ENCODE measurements around the gene INPP5D.
"Not testable (repeated sequence)": the region's sequence is repeated elsewhere in the genome, so short reads cannot be mapped to it uniquely, and the experiment has no call there.

The INPP5D gene

DNA sequence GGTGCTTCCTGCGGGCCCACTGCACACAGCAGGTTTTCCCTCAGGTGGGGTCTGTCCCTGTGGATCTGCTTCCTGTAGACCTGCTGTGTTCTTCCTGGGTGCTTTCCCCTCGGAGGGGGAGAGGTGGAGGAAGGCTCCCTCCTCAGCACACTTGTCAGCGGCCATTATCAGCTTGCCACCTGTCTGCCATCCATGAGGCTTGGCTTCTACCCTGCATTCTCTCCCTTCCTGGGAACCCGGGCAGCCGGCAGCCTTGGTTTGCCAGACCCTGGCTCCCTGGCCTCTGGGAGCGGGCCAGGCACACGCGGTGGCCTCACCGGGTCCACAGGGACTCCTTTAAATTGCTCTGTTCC is 58.5 kb downstream of the INPP5D start:
- Histone ChIP-seq H3K27me3 (no peaks in the 10 kb centered on the region), H3K36me3 (peaks cover 52% of the 10 kb centered on the region), H3K4me1 (ENCODE audit: control insufficient read depth in 1 of 2, insufficient read depth in 1 of 2, low read depth in 1 of 2, low read length in 1 of 2) (peaks cover 24 to 31% of the 10 kb centered on the region in 2 experiments), H3K4me3 (ENCODE audit: low read depth in 1 of 2, low read length in 1 of 2) (no peak overlapping the region), H3K9me3 (no peaks in the 10 kb centered on the region), H3K27ac (peak overlapping the region; percentile 82)
- TF ChIP-seq, protein P1, sequence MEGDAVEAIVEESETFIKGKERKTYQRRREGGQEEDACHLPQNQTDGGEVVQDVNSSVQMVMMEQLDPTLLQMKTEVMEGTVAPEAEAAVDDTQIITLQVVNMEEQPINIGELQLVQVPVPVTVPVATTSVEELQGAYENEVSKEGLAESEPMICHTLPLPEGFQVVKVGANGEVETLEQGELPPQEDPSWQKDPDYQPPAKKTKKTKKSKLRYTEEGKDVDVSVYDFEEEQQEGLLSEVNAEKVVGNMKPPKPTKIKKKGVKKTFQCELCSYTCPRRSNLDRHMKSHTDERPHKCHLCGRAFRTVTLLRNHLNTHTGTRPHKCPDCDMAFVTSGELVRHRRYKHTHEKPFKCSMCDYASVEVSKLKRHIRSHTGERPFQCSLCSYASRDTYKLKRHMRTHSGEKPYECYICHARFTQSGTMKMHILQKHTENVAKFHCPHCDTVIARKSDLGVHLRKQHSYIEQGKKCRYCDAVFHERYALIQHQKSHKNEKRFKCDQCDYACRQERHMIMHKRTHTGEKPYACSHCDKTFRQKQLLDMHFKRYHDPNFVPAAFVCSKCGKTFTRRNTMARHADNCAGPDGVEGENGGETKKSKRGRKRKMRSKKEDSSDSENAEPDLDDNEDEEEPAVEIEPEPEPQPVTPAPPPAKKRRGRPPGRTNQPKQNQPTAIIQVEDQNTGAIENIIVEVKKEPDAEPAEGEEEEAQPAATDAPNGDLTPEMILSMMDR (IDR thresholded peaks at IDR 0.05), result no peak

DNA sequence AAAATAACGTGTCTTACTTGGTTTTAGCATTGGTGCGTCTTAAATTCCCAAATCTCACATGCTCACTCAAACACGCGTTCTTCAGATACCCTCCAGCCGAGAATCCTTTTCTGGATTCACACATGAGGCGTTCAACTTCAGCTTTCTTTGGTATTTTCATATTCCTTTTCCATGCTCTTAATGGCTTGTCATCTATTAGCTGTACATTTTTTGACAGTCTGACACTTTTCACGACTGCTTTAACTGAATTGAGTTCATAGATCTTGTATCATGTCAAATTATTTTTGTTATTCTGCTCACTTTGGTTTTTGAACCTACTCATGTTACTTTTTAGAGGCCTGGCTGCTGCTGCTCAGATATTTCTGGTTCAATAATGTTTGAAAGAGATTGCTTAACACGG is 59.0 kb downstream of the INPP5D start:
- Histone ChIP-seq H3K36me3 (peaks cover 57% of the 10 kb centered on the region), H3K4me1 (ENCODE audit: control insufficient read depth in 1 of 2, insufficient read depth in 1 of 2, low read depth in 1 of 2, low read length in 1 of 2) (peaks cover 24 to 31% of the 10 kb centered on the region in 2 experiments), H3K27ac (peak overlapping the region; percentile 82), H3K9me3 (no peaks in the 10 kb centered on the region), H3K4me3 (ENCODE audit: low read depth in 1 of 2, low read length in 1 of 2) (no peak overlapping the region), H3K27me3 (no peaks in the 10 kb centered on the region)
- TF ChIP-seq, protein P1 (IDR thresholded peaks at IDR 0.05), result no peak

DNA sequence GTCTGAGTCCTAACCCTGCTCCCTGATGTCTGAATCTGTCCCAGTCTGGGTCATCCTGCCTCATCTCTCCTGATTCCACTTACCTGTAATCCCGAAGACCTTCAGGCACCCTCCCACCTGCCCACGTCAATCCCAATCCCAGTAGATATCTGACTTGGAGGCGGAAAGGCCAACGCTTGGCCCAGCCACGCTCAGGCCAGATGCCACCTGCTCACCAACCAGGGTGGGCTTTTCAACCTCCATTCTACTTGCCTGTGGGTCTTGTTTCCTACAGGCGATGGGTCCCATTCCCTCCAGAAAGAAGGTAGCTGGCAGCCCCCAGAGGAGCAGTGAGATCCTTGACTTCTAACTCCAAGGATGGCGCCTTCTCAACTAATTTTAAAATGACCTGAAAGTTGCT is 59.7 kb downstream of the INPP5D start:
- Histone ChIP-seq H3K27me3 (no peaks in the 10 kb centered on the region), H3K27ac (peak overlapping the region; percentile 82), H3K9me3 (no peaks in the 10 kb centered on the region), H3K36me3 (peaks cover 64% of the 10 kb centered on the region), H3K4me1 (ENCODE audit: control insufficient read depth in 1 of 2, insufficient read depth in 1 of 2, low read depth in 1 of 2, low read length in 1 of 2) (peaks cover 24 to 31% of the 10 kb centered on the region in 2 experiments), H3K4me3 (ENCODE audit: low read depth in 1 of 2, low read length in 1 of 2) (no peak overlapping the region)
- TF ChIP-seq, protein P1 (IDR thresholded peaks at IDR 0.05), result no peak

DNA sequence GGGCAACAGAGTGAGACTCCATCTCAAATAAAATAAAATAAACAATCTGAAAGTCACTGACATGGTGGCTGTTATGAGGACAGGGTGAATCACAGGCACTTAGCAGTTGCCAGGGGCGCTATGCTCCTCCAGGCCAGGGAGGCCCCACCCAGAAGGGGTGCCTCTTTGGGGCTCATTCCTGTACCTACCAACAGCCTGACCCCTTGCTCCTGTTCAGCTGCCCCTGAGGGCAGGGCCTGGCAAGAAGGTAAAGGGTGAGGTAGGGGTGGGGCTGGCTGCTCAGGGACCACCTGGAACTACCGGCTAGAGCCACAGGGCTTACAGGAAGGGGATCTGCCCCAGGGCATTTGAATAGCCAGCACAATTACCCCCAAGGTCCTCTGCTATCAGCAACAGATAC is 60.3 kb downstream of the INPP5D start:
- Histone ChIP-seq H3K9me3 (no peaks in the 10 kb centered on the region), H3K27me3 (no peaks in the 10 kb centered on the region), H3K4me1 (ENCODE audit: control insufficient read depth in 1 of 2, insufficient read depth in 1 of 2, low read depth in 1 of 2, low read length in 1 of 2) (peaks cover 24 to 28% of the 10 kb centered on the region in 2 experiments), H3K36me3 (peaks cover 64% of the 10 kb centered on the region), H3K27ac (peak overlapping the region; percentile 82), H3K4me3 (ENCODE audit: low read depth in 1 of 2, low read length in 1 of 2) (no peak overlapping the region)
- TF ChIP-seq, protein P1 (IDR thresholded peaks at IDR 0.05), result no peak

DNA sequence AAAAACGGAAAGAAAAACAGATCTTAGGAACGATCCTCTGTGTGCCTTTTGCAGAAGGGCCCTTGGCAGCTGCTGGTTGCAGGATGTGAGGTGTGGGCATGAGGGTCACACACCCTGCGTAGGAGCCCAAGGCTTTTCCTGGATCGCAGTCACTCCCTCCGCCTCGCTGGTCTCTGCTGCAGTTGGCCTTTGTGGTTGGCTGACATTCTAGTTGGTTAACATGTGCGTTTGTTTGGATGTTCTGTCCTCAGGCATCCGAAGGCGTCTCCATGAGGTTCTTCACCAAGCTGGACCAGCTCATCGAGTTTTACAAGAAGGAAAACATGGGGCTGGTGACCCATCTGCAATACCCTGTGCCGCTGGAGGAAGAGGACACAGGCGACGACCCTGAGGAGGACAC is 61.7 kb downstream of the INPP5D start:
- Histone ChIP-seq H3K4me1 (ENCODE audit: control insufficient read depth in 1 of 2, insufficient read depth in 1 of 2, low read depth in 1 of 2, low read length in 1 of 2) (peaks cover 10 to 14% of the 10 kb centered on the region in 2 experiments), H3K27ac (no peak overlapping the region), H3K36me3 (peaks cover 77% of the 10 kb centered on the region), H3K4me3 (ENCODE audit: low read depth in 1 of 2, low read length in 1 of 2) (no peak overlapping the region), H3K27me3 (no peaks in the 10 kb centered on the region), H3K9me3 (no peaks in the 10 kb centered on the region)
- TF ChIP-seq, protein P1 (IDR thresholded peaks at IDR 0.05), result no peak

DNA sequence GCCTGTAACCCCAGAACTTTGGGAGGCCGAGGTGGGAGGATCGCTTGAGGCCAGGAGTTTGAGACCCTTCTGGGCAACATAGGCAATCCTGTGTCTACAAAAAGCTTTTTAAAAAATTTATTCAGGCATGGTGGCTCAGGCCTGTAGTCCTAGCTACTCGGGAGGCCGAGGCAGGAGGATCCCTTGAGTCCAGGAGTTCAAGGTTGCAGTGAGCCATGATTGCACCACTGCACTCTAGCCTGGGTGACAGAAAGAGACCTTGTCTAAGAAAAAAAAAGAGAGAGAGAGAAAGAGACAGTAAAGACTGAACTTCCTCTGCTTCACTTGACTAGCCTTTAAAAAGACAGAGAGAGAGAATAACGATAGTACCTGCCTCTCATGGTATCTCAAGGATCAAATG is 62.4 kb downstream of the INPP5D start:
- TF ChIP-seq, protein P1 (IDR thresholded peaks at IDR 0.05), result no peak
- Histone ChIP-seq H3K27ac (no peak overlapping the region), H3K36me3 (peaks cover 80% of the 10 kb centered on the region), H3K4me1 (ENCODE audit: control insufficient read depth in 1 of 2, insufficient read depth in 1 of 2, low read depth in 1 of 2, low read length in 1 of 2) (peaks cover 3 to 7% of the 10 kb centered on the region in 2 experiments), H3K4me3 (ENCODE audit: low read depth in 1 of 2, low read length in 1 of 2) (no peak overlapping the region), H3K27me3 (no peaks in the 10 kb centered on the region), H3K9me3 (no peaks in the 10 kb centered on the region)

DNA sequence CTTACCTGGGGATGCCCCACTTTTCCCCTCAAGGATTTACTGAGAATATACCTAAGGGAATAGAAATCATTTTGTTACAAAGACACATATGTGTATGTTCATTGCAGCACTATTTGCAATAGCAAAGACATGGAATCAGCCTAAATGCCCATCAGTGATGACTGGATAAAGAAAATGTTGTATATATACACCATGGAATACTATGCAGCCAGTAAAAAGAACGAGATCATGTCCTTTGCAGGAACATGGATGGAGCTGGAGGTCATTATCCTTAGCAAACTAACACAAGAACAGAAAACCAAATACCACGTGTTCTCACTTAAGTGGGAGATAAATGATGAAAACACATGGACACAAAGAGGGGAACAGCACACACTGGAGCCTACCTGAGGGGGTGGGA is 63.4 kb downstream of the INPP5D start:
- not testable (repeated sequence) for H3K27me3 ChIP-seq; H3K9me3 ChIP-seq; H3K4me1 ChIP-seq (ENCODE audit: control insufficient read depth in 1 of 2, insufficient read depth in 1 of 2, low read depth in 1 of 2, low read length in 1 of 2); H3K27ac ChIP-seq; H3K4me3 ChIP-seq (ENCODE audit: low read depth in 1 of 2, low read length in 1 of 2)
- peaks cover 80% of the 10 kb centered on the region for H3K36me3 ChIP-seq
